HG02571 (cell line): ENCODE measurements around the gene PDE4D.

Experiments used
- ATAC-seq: cut with Tn5 transposase; IDR thresholded peaks from one replicate; pipeline ENCODE4 v1.9.1; 2021; ENCODE audit warnings: mild to moderate bottlenecking, moderate library complexity; ENCODE audit not compliant: unreplicated experiment

Gene PDE4D

DNA sequence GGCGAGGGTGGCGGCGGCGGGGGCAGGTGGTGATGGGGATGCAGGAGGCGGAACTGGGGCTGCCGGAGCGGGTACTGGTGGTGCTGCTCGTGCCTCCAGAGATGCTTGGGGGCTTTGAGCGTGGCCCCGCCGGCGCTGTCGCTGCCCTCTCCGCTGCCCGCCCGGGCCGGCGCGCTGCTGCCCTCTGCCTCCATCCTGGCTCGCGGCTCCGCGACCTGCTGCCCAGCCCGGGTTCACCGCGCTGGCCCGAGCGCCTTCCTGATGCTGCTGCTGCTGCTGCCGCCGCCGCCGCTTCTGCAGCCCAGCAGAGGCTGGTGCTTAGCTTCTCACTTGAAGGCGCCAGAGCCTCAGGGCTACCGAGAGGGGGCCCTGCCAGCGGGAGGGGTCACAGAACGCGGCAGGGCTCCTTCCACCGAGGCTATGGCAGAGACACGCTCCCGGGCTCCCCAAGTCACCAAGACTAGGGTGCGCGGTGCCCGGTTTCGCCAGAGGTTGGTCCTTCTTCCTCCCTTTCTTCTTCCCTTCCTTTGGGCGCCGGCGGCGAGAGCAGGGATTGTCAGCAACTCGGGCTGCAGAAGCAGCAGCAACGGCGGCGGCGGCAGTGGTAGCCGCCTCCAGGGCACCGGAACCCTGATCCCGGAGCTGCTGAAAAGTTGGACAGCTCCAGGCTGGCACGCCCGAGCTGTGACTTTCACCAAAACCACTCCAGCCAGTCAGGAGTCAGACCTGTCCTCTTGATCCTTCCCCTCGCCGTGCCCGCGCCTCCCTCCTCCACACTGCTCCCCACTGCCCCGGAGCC is at the start of gene PDE4D:
Gene PDE4D, minus strand, starts transcription at position 298 of the 799 bp plus-strand sequence.
- no peak for ATAC-seq

DNA sequence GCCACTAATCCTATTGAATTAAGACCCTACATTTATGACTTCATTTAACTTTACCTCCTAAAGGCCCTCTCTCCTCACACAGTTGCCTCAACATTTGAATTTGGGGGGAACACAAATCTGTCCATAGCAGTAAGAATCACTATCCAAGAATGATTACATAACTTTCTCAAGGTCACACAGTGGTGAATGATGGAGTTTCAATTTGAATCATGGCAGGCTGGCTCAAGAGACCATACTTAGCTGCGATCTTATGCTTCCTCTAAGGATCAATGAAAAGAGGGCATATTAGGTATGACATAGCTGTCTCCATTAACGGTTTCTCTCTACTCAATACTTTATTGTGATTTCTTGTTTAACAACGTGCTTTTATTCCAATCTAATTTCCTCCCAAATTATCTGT is 44.1 kb upstream of the PDE4D start:
- no peak for ATAC-seq

DNA sequence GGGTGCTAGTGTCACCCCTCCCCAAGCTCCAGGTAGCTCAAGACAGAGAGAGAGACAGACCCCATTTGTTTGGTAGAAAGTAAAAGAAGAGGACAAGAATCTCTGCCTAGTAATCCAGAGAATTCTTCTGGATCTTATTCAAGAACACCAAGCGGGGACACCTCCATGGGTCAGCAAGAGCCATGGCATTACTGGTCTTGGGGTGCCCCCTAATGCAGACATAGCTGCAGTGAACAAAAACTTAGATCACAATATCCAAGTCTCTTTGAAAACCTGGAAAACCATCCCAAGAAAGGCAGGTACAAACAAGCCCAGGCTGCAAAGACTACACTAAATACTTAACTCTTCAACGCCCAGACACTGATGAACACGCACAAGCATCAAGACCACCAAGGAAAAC is 29.9 kb upstream of the PDE4D start:
- no peak for ATAC-seq

DNA sequence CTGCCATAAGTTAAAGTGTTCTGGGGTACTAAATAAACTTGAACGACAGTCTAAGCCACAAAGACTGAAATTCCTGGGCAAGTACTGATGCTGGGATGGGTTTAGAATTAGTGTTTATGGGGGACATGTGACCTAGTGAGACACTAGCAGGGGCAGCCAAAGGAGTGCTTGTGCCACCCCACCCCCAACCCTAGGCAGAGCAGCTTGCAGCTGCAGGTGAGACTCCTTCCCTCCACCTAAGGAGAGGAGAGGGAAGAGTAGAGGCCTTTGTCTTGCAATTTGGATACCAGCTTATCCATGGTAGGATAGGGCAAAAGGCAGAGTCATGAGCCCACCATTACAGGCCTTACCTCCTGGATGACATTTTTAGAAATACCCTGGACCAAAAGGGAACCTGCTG is 28.7 kb upstream of the PDE4D start:
- no peak for ATAC-seq

DNA sequence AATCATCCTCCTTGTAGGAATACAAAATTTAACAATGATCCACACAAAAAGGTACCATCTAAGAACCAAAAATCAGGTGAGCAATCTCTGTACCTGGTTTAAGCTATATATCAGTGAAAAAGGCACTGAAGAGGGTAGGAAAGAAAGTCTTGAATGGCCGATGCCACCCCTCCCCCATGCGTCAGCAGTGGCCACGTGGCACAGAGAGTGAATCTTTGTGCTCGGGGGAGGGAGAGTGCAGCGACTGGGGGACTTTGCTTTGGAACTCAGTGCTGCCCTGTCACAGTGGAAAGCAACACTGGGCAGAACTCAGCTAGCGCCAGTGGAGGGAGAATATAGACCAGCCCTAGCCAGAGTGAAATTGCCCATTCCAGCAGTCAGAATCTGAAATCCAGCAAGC is 28.3 kb upstream of the PDE4D start:
- ATAC-seq = no peak

DNA sequence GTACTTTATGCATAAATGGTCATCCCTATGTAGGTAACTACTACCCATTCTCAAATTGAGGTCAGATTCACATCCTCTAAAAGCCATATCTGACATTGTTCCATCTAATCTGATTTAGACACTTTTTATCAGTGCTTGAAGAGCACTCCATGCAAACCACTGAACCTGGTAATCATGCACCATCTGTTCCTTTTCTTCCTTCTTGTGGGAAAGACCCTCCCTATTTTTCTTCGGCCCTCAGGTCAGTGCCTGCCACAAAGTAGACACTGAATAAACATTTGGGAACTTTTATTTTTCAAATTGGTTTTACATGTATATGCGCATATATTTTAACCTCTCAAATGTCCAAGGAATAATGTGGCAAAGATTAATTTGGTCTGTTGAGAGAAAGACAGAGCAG is 26.0 kb upstream of the PDE4D start:
- no peak for ATAC-seq

DNA sequence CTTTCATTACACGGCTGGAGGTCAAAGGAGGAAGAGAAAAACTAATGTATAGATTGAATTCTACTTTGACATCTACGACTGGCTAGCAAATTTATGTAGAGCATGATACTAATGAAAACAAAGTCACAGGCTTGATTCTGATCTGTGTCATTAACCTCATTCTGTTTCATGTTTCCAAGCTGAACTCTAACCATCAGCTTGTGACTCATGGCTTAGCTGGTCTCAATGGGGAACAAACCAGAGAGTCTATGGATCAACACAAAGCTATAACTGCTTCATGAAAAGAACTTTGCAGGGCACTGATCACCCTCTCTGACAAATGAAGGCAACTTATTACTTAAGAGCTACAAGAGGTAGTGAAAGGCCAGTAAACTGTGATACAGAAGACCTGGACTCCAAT is 23.6 kb upstream of the PDE4D start:
- ATAC-seq = no peak

DNA sequence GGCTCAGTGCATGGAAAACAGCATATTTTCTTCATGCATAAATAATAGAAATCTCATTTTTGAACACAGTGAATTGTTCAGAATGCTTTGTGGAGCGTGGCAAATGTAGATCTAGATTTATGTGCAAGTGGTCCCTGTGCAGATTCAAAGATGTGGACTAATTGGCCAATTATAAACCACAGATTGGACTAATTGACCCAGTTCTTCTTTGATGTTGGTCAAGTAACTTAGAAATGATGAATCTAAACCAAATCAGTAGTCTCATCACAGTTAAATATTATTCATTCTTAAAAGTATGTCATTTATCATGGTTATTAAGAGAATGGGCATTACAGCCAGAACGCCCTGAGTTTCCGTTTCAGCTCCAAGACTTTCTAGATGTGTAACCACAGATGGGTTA is 11.7 kb upstream of the PDE4D start:
- ATAC-seq = no peak

DNA sequence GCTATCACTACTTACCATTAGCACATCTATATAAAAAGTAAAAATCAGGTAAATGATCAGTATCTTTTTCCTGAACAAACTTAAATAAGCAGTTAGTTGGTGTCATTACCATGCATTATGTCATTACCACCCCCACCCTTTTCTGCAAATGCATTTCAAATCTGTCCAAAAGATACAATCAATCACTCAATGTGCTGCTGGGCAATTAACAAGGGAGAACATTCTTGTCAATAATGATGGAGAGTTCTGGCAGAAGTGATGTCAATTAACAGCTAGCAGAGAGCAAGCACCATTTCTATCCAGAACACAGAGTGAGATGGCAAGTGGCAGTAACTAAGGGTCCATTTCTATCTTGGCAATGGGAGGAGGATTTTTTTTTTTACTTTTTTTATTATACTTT is 3.5 kb upstream of the PDE4D start:
- no peak for ATAC-seq

DNA sequence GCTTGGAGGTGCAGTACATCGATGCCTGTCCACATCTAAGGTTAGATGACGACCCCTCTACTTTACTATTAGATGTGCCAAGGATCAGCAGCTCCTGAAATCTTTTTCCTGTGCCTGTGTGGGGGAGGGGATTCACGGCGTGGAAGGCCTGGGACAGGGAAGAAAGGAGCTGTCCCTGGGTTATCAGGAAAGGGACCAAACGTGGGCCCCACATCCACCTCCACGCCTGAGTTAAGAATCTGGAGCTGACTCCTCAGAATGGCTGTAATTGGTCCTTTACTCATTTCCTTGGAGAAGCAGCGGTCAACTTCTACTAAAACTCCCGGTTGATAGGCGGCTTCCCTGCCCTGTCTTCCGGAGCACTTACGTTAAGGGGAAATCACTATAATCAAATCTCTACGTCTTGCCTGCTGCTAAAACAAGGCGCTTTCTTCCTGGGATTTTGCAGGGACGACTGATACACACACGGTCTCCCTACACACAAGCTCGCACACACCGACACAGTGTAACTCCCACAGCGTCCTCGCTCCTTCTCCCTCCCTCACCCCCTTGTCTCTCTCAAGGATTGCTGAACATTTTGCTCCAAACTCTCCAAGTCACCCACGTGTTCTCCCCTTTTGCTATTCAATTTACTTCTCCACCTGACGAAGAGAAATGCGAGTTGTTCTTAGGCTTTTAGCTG is 1.4 kb downstream of the PDE4D start:
- ATAC-seq = no peak

DNA sequence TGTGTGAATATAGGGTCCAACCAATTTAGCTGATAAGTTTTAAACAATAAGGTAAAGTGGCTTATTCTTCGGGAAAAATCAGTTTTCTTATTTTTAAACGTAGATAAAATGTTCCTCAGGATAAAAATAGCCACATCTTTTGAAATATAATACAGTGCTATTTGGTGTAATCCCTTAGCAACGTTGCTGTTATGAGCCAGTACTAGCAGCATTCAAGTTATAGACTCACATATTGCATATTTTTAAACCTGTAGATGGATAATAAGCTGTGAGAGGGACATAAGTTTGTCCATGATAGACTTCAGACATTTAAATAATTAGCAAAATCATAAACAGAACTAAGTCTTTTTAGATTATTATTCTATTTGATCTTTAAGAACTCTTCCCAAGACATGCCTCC is 6.3 kb downstream of the PDE4D start:
- ATAC-seq = no peak

DNA sequence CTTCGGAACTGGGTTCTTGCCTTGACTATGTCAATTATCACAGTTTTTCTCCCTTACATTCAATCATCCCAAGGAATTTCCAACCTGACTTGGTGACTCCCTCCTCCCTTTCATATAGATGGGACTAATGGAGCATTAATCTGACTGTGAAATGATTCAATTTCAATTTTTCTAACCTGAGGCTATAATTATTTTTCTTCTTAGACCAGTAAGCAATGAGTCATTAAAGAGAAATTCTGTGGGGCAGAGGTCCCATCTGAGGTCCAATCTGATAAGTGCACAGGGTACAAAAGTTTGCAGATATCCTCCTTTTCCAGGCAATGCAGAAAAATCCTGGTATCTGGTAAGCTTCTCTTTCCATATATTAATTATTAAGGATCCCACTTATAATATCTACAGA is 18.9 kb downstream of the PDE4D start:
- ATAC-seq = no peak

DNA sequence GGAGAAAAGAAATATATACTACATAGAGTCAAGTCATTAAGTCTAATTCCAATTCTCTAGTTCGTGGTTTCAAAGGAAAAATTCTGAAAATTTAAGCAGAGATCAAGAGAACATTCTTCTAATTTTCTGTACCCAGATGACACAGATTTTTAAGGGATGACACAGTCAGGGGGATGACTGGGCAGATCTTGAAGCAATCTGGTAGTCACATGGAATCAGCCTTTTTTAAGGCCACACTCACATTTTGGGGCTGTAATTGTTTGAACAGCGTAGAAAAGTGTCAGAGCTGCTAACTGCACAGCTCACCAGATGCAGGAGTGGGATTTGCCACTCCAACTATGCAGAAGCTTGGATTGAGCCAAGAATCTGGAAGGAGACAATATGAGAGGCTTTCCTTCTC is 20.4 kb downstream of the PDE4D start:
- ATAC-seq = no peak

DNA sequence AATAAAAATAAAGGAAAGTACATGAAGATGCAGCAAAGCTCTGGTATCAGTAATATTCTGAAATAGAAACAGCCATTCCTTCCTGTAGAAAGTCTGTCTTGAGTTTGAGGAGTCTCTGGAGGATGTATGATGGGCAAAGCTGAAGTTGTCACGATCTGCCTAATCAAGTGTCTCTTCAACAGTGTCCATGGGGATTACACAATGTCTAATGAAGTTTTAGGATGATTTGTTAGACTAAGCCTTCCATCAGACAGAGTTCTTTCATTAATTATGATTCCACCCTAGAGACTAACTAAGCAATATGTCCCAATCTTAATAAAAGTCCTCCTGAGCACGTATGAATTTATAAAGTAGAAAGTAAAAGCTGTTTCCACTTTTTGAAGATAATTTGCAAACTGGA is 26.9 kb downstream of the PDE4D start:
- no peak for ATAC-seq

DNA sequence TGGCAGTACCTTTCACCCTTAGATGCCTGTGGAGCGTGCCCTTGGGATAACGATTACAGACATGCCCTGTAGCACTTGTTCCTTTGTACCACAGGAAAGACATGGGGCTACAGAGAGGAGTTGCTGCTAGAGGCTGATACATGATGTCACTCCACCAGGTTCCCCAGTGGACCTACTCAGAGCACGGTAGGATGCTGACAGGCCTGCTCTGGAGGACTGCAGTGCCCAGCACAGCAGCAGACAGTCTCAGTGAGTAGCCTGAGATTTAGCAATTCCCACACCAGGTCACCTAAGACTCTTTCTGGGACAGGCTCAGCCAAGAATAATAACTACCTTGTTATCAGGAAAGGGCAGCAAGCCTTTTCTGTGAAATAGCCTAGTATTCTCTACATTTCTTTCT is 28.8 kb downstream of the PDE4D start:
- ATAC-seq = no peak

DNA sequence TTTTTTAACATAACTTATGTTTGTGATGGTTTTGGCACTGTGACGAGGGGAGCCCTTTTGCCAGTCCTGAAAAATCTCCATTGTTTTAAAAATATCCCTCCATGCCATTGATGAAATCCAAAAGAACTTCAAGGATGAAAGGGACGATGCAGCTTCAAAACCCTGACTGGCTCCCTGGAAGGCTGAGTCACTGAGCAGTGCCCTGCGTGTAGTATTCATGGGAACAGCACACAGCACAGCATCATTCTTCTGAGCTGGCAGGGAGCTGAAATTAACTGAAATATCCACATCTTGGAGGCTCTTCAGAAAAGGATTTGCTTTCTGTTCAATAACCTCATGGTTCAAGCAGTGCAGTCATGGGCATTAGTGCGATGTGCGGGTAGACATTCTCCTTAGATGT is 29.7 kb downstream of the PDE4D start:
- ATAC-seq = no peak

DNA sequence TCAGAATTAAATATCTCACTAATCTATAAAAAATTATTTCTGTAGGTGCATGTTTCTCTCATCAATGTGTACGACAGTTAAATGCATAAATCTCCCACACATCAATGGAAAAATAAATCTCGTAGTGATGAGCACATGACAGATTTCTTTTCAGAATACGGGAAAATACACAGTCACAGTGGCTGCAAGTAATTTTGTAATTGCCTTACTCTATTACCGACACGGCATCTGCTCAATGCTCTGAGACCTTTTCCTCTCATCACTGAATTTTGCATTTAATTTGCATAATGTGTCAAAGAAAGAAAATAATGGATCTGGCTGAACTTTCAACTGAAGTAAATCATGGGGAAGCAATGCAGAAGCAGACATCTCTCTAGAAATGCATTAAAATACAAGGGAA is 37.2 kb downstream of the PDE4D start:
- no peak for ATAC-seq

DNA sequence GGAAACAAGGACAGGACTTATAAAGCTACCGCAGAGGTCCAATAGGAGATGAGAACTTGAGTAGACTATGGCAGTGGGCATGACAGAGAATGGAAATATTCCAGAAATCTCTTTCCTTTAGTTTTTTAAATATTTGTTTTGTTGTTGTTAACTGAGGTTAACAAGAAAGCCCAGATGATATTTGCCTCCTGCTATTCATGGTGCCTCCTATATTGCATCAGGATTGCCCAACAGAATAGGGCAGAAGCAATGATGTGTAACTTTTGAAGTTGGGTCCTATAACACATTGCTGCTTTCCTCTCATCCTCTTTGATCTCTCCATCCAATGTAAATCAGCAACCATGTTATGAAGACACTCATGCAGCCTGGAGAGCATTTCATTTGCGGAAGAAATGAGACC is 42.8 kb downstream of the PDE4D start:
- ATAC-seq = no peak

DNA sequence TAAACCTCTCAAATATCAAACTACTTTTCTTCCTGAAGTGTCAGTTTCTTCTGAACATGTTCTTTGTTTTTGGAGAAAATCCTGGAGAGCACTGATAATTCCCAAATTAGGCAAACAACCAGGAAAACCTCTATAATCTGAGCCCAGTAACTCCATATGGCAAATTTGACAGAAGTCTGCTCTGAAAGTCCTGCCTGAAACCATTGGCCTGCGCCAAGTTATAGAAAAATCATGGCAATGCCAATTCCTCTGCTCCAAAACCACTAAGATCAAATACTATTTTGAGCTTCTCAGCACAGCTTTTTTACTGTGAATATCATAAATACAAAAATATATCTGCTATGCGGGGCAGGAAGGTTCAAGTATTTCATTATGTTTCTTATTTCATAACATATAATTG is 45.9 kb downstream of the PDE4D start:
- no peak for ATAC-seq

DNA sequence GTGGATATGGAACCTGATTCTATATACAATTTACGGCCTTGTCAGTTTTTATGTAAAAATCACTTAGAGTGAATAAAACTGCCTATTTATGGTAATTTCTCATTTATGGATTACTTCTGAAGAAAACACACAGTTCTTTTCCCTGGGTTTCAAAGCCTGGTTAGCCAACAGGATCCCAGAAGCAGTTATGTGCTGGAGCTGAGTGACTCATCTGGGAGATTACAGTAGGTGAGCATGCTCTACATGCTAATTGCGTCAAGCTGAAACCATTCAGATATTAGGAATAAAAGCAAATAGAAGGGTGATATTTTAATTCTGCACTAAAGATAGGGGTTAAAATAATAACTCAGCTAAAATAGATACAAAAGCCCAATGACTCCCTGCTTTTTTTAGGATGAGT is 47.8 kb downstream of the PDE4D start:
- ATAC-seq = no peak

DNA sequence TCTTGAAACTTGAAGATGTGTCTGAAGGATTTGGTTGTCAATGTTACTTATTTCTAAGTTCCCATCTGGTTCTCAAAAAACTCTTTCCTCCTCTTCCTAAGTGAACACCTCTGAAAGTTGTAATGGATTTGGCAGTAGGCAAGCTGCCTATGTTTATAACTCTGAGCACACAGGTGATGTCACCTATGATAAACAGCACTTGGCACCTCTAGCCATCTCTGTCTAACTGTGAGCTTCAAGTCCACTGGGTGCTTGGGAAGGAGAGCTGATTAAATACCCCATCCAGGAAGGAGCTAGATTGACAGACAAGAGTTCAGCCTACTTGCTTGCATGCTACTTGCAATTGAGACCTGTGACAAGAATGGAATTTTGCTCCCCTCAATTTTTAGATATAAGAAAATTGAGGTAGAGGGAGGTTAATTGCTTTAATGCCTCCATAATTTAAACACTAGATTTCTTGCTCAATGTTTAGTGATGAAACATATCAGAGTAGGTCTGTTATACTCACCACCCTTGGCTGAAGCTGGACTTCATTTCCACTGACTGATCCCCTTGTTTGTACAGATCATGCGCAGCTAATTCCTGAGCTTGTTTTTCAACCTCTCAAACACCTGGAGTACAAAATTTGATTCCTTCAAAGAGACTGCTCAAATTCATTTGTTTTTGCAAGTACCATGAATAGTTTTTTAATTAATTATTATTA is 49.9 kb downstream of the PDE4D start:
- ATAC-seq = no peak

DNA sequence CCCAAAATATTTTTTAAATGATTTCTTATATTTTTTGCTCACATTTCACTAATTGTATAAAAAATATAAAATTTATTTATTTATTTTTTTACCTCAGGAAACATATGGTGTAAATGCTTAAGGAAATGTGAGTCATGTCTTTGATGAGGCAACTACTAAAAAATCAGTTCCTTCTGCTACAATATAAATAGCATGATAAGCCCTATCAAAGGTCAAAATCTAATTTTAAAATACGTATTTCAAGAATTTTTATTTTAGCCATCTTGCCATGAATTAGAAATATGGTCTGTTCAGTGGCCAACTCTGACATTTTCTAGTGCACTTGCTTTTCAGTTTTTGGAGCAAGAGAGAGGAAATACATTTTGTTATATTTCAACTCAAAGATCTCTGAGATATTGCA is 50.5 kb downstream of the PDE4D start:
- ATAC-seq = no peak
